Retinal pigment epithelial cell (primary cell): ENCODE measurements around the gene GSN.

ENCODE experiments used
- DNase-seq: peaks from one replicate; pipeline ENCODE4 v3.0.0-alpha.2; 2010; ENCODE audit warnings: low read depth
- H3K4me3 ChIP-seq: 2 replicates; pipeline ENCODE4 v1.5.1; 2011; ENCODE audit warnings: mild to moderate bottlenecking, low read length, control low read depth, moderate library complexity
- CTCF ChIP-seq: conservative IDR thresholded peaks from 2 replicates; pipeline ENCODE4 v1.5.1; 2011; ENCODE audit warnings: low read depth, low read length, control low read depth, inconsistent platforms

The GSN gene

GRCh38 chr9:121267689-121268597 is at the start of gene GSN:
TSS of gene GSN (plus strand) at chr9:121268162. CDS start at chr9:121301972, 33,810 bp downstream.
- H3K4me3 ChIP-seq: peak within 1 kb of the TSS; percentile 79
- no peak for TF ChIP-seq CTCF
- no peak for DNase-seq

GRCh38 chr9:121218357-121219027 is 49.5 kb upstream of the GSN start:
- no peak for TF ChIP-seq CTCF
- H3K4me3 ChIP-seq: no peak overlapping the region
- DNase-seq: no peak

GRCh38 chr9:121219530-121219929 is 48.4 kb upstream of the GSN start:
- no peak overlapping the region for H3K4me3 ChIP-seq
- no peak for DNase-seq
- TF ChIP-seq CTCF: no peak

GRCh38 chr9:121220996-121221663 is 46.8 kb upstream of the GSN start:
- no peak for TF ChIP-seq CTCF
- H3K4me3 ChIP-seq: no peak overlapping the region
- no peak for DNase-seq

- no peak for TF ChIP-seq CTCF
- no peak for DNase-seq
- no peak overlapping the region for H3K4me3 ChIP-seq
Observed at GRCh38 chr9:121221664-121222055, 46.3 kb upstream of the GSN start.

- TF ChIP-seq CTCF: peak; percentile 73
- DNase-seq: no peak
Observed at GRCh38 chr9:121222524-121223171, 45.3 kb upstream of the GSN start.

More at GRCh38 chr9:121222524-121223171, 45.3 kb upstream of the GSN start:
- H3K4me3 ChIP-seq: no peak overlapping the region
